DOHH2 (cell line): ENCODE results near the gene MBD1.
A peak's percentile ranks its signal among the peaks of the same experiment; 100 is the strongest.

Source experiments
- H3F3A ChIP-seq: fragments of 200-600 bp; sonication (generic), shearing (Covaris generic); 2 replicates; pipeline ENCODE4 v1.6.0; 2016; ENCODE audit warnings: antibody characterized with exemption, mild to moderate bottlenecking; ENCODE audit not compliant: control insufficient read depth, insufficient read depth
- H3K27ac ChIP-seq: fragments of 200-600 bp; sonication (generic); 2 replicates; pipeline ENCODE4 v1.5.1; 2014; ENCODE audit warnings: low read depth, mild to moderate bottlenecking, low read length, moderate library complexity
- H3K27me3 ChIP-seq: fragments of 200-600 bp; sonication (generic); 2 replicates; pipeline ENCODE4 v1.6.1; 2014; ENCODE audit warnings: mild to moderate bottlenecking, low read length, mixed read lengths; ENCODE audit not compliant: control insufficient read depth
- H3K36me3 ChIP-seq: fragments of 200-600 bp; sonication (generic); 2 replicates; pipeline ENCODE4 v1.6.1; 2014; ENCODE audit warnings: mild to moderate bottlenecking, low read length, moderate library complexity, mixed read lengths; ENCODE audit not compliant: control insufficient read depth
- H3K4me1 ChIP-seq: fragments of 200-600 bp; sonication (generic); 2 replicates; pipeline ENCODE4 v1.6.1; 2014; ENCODE audit warnings: mild to moderate bottlenecking, low read length, mixed read lengths; ENCODE audit not compliant: control insufficient read depth
- H3K4me2 ChIP-seq: fragments of 200-600 bp; sonication (generic); 2 replicates; pipeline ENCODE4 v1.6.0; 2014; ENCODE audit warnings: mild to moderate bottlenecking, low read length, moderate library complexity
- H3K4me3 ChIP-seq: fragments of 200-600 bp; sonication (generic); 2 replicates; pipeline ENCODE4 v1.5.1; 2014; ENCODE audit warnings: mild to moderate bottlenecking, low read length, mixed read lengths
- H3K79me2 ChIP-seq: fragments of 200-600 bp; sonication (generic); 2 replicates; pipeline ENCODE4 v1.6.1; 2014; ENCODE audit warnings: mild to moderate bottlenecking, low read length, mixed read lengths; ENCODE audit not compliant: control insufficient read depth
- H3K9me2 ChIP-seq: fragments of 200-600 bp; sonication (generic); replicated peaks from 2 replicates; pipeline ENCODE4 v1.6.1; 2014; ENCODE audit warnings: mild to moderate bottlenecking, low read length, mixed read lengths; ENCODE audit not compliant: control insufficient read depth
- H3K9me3 ChIP-seq: fragments of 200-600 bp; sonication (generic); 2 replicates; pipeline ENCODE4 v1.6.1; 2014; ENCODE audit warnings: antibody characterized with exemption, low read length, mixed read lengths; ENCODE audit not compliant: control insufficient read depth, insufficient read depth
- H4K20me1 ChIP-seq: fragments of 200-600 bp; sonication (generic); 2 replicates; pipeline ENCODE4 v1.6.0; 2014; ENCODE audit warnings: low read depth, mild to moderate bottlenecking, antibody characterized with exemption, low read length, moderate library complexity; ENCODE audit not compliant: control insufficient read depth, insufficient read depth
- CTCF ChIP-seq: fragments of 200-600 bp; sonication (generic); IDR thresholded peaks from one replicate; pipeline ENCODE4 v1.5.1; 2014; ENCODE audit warnings: antibody characterized with exemption, mild to moderate bottlenecking, low read depth, low read length; ENCODE audit not compliant: poor library complexity, severe bottlenecking
- EZH2phosphoT487 ChIP-seq: fragments of 200-600 bp; sonication (generic); IDR thresholded peaks from 2 replicates; pipeline ENCODE4 v1.6.1; 2017; ENCODE audit warnings: borderline replicate concordance, mild to moderate bottlenecking, antibody characterized with exemption, low read length, moderate library complexity, mixed read lengths

MBD1 gene

GRCh38 chr18:50313031-50313607 is 31.8 kb upstream of the MBD1 start:
- peak overlapping the region; percentile 78 for H3K4me2 ChIP-seq
- H3K79me2 ChIP-seq = no peaks in the 10 kb centered on the region
- H3K27me3 ChIP-seq = no peaks in the 10 kb centered on the region
- H4K20me1 ChIP-seq = no peaks in the 10 kb centered on the region
- TF ChIP-seq EZH2phosphoT487 = no peak
- no peak for TF ChIP-seq CTCF
- peaks cover 14% of the 10 kb centered on the region for H3F3A ChIP-seq
- peaks cover 62% of the 10 kb centered on the region for H3K4me1 ChIP-seq
- no peaks in the 10 kb centered on the region for H3K36me3 ChIP-seq
- no peaks in the 10 kb centered on the region for H3K9me3 ChIP-seq
- H3K9me2 ChIP-seq = no peaks in the 10 kb centered on the region
- H3K4me3 ChIP-seq = peak overlapping the region; percentile 55
- peak overlapping the region; percentile 68 for H3K27ac ChIP-seq

- Histone ChIP-seq H3K4me1 (peaks cover 66% of the 10 kb centered on the region), H3K36me3 (no peaks in the 10 kb centered on the region), H4K20me1 (no peaks in the 10 kb centered on the region), H3K27ac (peak overlapping the region; percentile 68), H3F3A (peaks cover 14% of the 10 kb centered on the region), H3K9me3 (no peaks in the 10 kb centered on the region), H3K27me3 (no peaks in the 10 kb centered on the region), H3K79me2 (no peaks in the 10 kb centered on the region), H3K4me3 (peak overlapping the region; percentile 60), H3K9me2 (no peaks in the 10 kb centered on the region), H3K4me2 (peak overlapping the region; percentile 78)
- TF ChIP-seq EZH2phosphoT487 (no peak), CTCF (no peak)
Observed at GRCh38 chr18:50312296-50313030, 31.1 kb upstream of the MBD1 start.

- Histone ChIP-seq H3F3A (peaks cover 14% of the 10 kb centered on the region), H3K4me1 (peaks cover 72% of the 10 kb centered on the region), H4K20me1 (no peaks in the 10 kb centered on the region), H3K27me3 (no peaks in the 10 kb centered on the region), H3K36me3 (no peaks in the 10 kb centered on the region), H3K27ac (no peak overlapping the region), H3K4me2 (no peak overlapping the region), H3K4me3 (no peak overlapping the region), H3K9me3 (no peaks in the 10 kb centered on the region), H3K79me2 (no peaks in the 10 kb centered on the region), H3K9me2 (no peaks in the 10 kb centered on the region)
- TF ChIP-seq CTCF = no peak
- no peak for TF ChIP-seq EZH2phosphoT487
Observed at GRCh38 chr18:50311650-50312049, 30.3 kb upstream of the MBD1 start.
